K562 (cell line): ENCODE results near the gene SLC1A5. TPM values are rescaled to one million over a fixed set of nuclear protein-coding genes. Genes with fewer than 3 reads are reported as not detected.

Source experiments
- ATF1 ChIP-seq, 2 experiments: fragments of 450-650 bp in 1 of 2; IDR thresholded peaks; 2 replicates each; pipeline ENCODE4 v1.6.1; 2016; ENCODE audit warnings: missing compliant biosample characterization in 1 of 2, missing genetic modification characterization in 1 of 2
- ATF7 ChIP-seq: fragments of 450-650 bp; IDR thresholded peaks from 2 replicates; pipeline ENCODE4 v1.7.1; 2014; ENCODE audit warnings: mild to moderate bottlenecking, moderate library complexity
- BHLHE40 ChIP-seq: IDR thresholded peaks from 2 replicates; pipeline ENCODE4 v1.6.1; 2011; ENCODE audit warnings: low read length, improper control_type of control experiment
- CREB1 ChIP-seq, 2 experiments: sonication (generic) in 1 of 2; formaldehyde crosslinking in 1 of 2; IDR thresholded peaks; 2 replicates each; pipeline versions ENCODE4 v1.6.1 to v1.8.0; 2012 to 2022; ENCODE audit warnings: inconsistent platforms in 1 of 2, mild to moderate bottlenecking in 1 of 2, missing genetic modification reagents in 1 of 2, moderate library complexity in 1 of 2
- ERF ChIP-seq: fragments of 450-650 bp; formaldehyde crosslinking; IDR thresholded peaks from 2 replicates; pipeline ENCODE4 v1.4.0; 2020; ENCODE audit warnings: mild to moderate bottlenecking, mixed read lengths
- ESRRB ChIP-seq: fragments of 250-450 bp; sonication (Bioruptor Pico); IDR thresholded peaks from 2 replicates; pipeline ENCODE4 v1.5.0; 2020; ENCODE audit warnings: mild to moderate bottlenecking, moderate library complexity, borderline replicate concordance
- ETV5 ChIP-seq: sonication (generic); formaldehyde crosslinking; IDR thresholded peaks from 2 replicates; pipeline ENCODE4 v1.4.0; 2020; ENCODE audit warnings: low read depth, mild to moderate bottlenecking, missing genetic modification reagents
- FIP1L1 ChIP-seq: fragments of 200-400 bp; formaldehyde crosslinking; IDR thresholded peaks from 2 replicates; pipeline ENCODE4 v1.6.1; 2018; ENCODE audit warnings: mild to moderate bottlenecking, low read depth, low read length; ENCODE audit not compliant: poor library complexity, severe bottlenecking
- KHSRP ChIP-seq: fragments of 450-650 bp; IDR thresholded peaks from 2 replicates; pipeline ENCODE4 v1.6.1; 2017
- MCM3 ChIP-seq: fragments of 450-650 bp; IDR thresholded peaks from 2 replicates; pipeline ENCODE4 v1.6.1; 2016
- SIN3A ChIP-seq, 2 experiments: fragments of 150-350 bp in 1 of 2; IDR thresholded peaks; 2 replicates each; pipeline ENCODE4 v1.6.1; 2011 to 2016; ENCODE audit warnings: borderline replicate concordance in 2 of 2, low read depth in 2 of 2, low read length in 2 of 2, mild to moderate bottlenecking in 2 of 2, moderate library complexity in 2 of 2; ENCODE audit not compliant: control insufficient read depth in 1 of 2
- SIN3B ChIP-seq: fragments of 450-650 bp; IDR thresholded peaks from 2 replicates; pipeline ENCODE4 v1.6.1; 2017; ENCODE audit warnings: low read depth, mild to moderate bottlenecking, moderate library complexity
- SNRNP70 ChIP-seq: fragments of 200-400 bp; formaldehyde crosslinking; optimal IDR thresholded peaks from 2 replicates; pipeline ENCODE3; 2017; ENCODE audit warnings: low read depth, low read length
- SRF ChIP-seq, 2 experiments: fragments of 250-450, 450-650 bp in 1 of 2; sonication (Bioruptor Pico) in 1 of 2; sonication (generic) in 1 of 2; formaldehyde crosslinking; IDR thresholded peaks; 2 replicates each; pipeline versions ENCODE4 v1.5.0 to v1.5.1; 2020 to 2022; ENCODE audit warnings: mild to moderate bottlenecking in 1 of 2, missing genetic modification reagents in 1 of 2
- TEAD1 ChIP-seq, 2 experiments: fragments of 450-650 bp in 1 of 2; sonication (generic) in 1 of 2; formaldehyde crosslinking; IDR thresholded peaks; 2 replicates each; pipeline versions ENCODE4 v1.4.0 to v1.8.0; 2020 to 2022; ENCODE audit warnings: mild to moderate bottlenecking in 2 of 2, missing genetic modification reagents in 1 of 2
- ZBTB26 ChIP-seq: fragments of 450-650 bp; formaldehyde crosslinking; IDR thresholded peaks from 2 replicates; pipeline ENCODE4 v1.4.0; 2022; ENCODE audit warnings: missing genetic modification characterization
- ZBTB40 ChIP-seq, 2 experiments: fragments of 450-650 bp in 1 of 2; sonication (generic) in 1 of 2; formaldehyde crosslinking in 1 of 2; IDR thresholded peaks; 2 replicates each; pipeline versions ENCODE4 v1.7.1 to v1.9.0; 2016 to 2022; ENCODE audit warnings: inconsistent platforms in 1 of 2, mild to moderate bottlenecking in 1 of 2, missing genetic modification reagents in 1 of 2
- polyA plus RNA-seq, 8 experiments: library from polyadenylated mRNA; depleted of rRNA in 4 of 8; stranded (reverse) in 5 of 8; unstranded in 3 of 8; fragments of >200 nt; fragmentation: Nextera tagmentation in 2 of 8; fragmentation: Illumina TruSeq in 1 of 8; extraction: Ambion mirVana in 2 of 8; extraction: Trizol in 1 of 8; gene quantifications; 2 replicates each; pipeline versions ENCODE4 v1.2.1 to v1.2.3, GENCODE V29; 2011 to 2014; ENCODE audit warnings: inconsistent platforms in 1 of 8, missing spikeins in 1 of 8
- total RNA-seq, 7 experiments: library from RNA; depleted of rRNA in 6 of 7; stranded (reverse); fragments of >200 nt in 6 of 7; fragmentation: Illumina TruSeq in 2 of 7; extraction: Trizol in 2 of 7; gene quantifications; 2 replicates each; pipeline versions ENCODE4 v1.2.1 to v1.2.3, GENCODE V29; 2011 to 2021; ENCODE audit warnings: low replicate concordance in 1 of 7

The SLC1A5 gene
- total and polyA plus RNA-seq, 9 of the 15 experiments (the other 6 are each of a cell fraction or from before 2014, with no cell fraction given): 31.2 to 417 (median 134) TPM

- peak; percentile 26 for TF ChIP-seq CREB1 (IDR thresholded peaks at IDR 0.05)
- no peak for TF ChIP-seq CREB1 (CRISPR knock-in tag; IDR thresholded peaks at IDR 0.05)
- TF ChIP-seq ETV5 (CRISPR knock-in tag): peak; percentile 42; the same call in 1 of the 2 replicates
- TF ChIP-seq ATF1 (CRISPR knock-in tag; IDR thresholded peaks at IDR 0.05): no peak
- peak; percentile 67 for TF ChIP-seq ATF1 (tag; IDR thresholded peaks at IDR 0.05)
- no peak for TF ChIP-seq SRF (CRISPR knock-in tag; IDR thresholded peaks at IDR 0.05)
- no peak for TF ChIP-seq MCM3
- TF ChIP-seq ESRRB (CRISPR knock-in tag): no peak
- TF ChIP-seq ZBTB26 (CRISPR knock-in tag): no peak
- TF ChIP-seq SNRNP70: no peak
- TF ChIP-seq SIN3A (IDR thresholded peaks at IDR 0.05; ENCODE audit: borderline replicate concordance in 2 of 2, control insufficient read depth in 1 of 2, low read depth in 2 of 2, low read length in 2 of 2): 0 out of 4 replicates have a peak, but pooled peaks of 1 of the 2 experiments have one; percentile 18
- TF ChIP-seq SIN3B: no peak
- peak in 1 of 2 experiments; percentile 77; a peak in 2 of 4 replicates for TF ChIP-seq TEAD1 (CRISPR knock-in tag; IDR thresholded peaks at IDR 0.05)
- TF ChIP-seq ERF: no peak
- TF ChIP-seq ZBTB40 (IDR thresholded peaks at IDR 0.05): peak; percentile 57; the same call in 1 of the 2 replicates
- no peak for TF ChIP-seq ZBTB40 (CRISPR knock-in tag; IDR thresholded peaks at IDR 0.05)
- TF ChIP-seq FIP1L1: no peak
- TF ChIP-seq KHSRP: no peak
- peak; percentile 89 for TF ChIP-seq BHLHE40
- 0 out of 2 replicates have a peak, but pooled peaks have one; percentile 31 for TF ChIP-seq ATF7
Observed at GRCh38 chr19:46736531-46737297, 51.7 kb downstream of the SLC1A5 start (continued).
